Anterior cingulate cortex (tissue), 58 donors: ENCODE data around the gene DOCK4.
"Not testable (repeated sequence)": the region's sequence is repeated elsewhere in the genome, so short reads cannot be mapped to it uniquely, and the experiment has no call there.

Source experiments
- DNase-seq, 58 donors: peaks; one replicate each; lab custom pipeline; 2025; lab: John Stamatoyannopoulos, UW

Gene DOCK4

DNA sequence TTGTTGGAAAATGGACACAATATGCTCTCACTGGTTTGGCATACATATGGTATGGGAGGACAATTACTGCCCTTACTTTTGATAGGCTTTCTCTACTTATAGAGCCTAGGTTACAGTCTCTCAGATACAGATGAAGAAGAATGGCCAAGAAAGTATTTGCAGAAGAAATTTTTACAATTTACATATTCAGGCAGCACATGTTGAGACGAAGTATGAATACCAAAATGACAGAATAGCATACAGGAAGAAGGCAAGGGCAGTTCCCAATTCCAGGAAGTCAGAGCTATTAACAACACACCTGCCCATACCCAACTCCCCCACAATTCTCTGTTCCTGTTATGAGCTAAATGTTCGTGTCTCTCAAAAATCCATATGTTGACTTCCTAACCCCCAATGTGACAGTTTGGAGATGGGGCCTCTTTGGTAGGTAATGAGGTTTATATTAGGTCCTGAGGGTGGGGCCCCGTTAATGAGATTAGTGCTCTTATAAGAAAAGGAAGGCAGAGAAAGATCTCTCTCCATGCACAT is 67.8 kb downstream of the DOCK4 start:
- no peak for DNase-seq

DNA sequence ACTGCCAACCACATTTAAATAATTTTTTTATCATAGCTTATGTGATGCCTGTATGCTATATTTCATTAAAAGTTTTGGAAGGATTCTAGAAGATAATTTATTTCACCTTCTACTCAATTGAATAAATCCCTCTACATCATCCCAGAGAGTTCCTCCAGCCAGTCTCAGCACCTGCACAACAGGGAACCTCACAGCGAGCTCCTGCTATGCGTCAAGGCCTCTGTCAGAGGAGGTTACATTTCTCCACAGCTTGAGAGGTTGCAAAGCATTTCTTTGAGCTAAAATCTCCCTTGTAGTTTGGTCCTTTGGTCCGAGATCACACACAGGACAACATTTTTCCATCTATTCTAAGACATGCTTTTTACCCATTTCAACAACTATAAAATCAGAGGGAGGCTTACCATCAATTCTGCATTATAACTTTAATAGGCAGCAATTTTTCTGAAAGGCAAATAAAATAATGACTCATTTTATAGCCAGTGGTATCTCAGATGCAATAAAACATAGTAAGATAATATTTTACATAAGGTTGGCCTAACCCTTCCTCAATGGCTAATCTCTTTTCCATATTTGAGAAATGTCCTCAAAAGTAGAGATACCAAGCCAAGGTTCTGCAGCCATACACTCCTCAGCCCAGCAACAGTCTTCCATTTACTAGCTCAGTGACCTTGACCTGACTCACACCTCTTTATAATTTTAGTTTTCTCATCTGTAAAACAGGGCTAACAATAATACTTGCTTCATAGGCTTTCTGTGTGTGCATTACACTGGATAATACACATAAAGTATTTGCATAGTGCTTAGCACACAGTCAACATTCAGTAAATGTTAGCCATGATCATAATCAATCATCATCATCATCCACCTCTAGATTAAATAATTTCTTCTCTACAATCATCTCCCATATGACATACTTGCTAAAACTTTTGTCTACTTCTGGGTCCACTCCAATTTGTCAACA is 68.8 kb downstream of the DOCK4 start:
- DNase-seq: no peak

DNA sequence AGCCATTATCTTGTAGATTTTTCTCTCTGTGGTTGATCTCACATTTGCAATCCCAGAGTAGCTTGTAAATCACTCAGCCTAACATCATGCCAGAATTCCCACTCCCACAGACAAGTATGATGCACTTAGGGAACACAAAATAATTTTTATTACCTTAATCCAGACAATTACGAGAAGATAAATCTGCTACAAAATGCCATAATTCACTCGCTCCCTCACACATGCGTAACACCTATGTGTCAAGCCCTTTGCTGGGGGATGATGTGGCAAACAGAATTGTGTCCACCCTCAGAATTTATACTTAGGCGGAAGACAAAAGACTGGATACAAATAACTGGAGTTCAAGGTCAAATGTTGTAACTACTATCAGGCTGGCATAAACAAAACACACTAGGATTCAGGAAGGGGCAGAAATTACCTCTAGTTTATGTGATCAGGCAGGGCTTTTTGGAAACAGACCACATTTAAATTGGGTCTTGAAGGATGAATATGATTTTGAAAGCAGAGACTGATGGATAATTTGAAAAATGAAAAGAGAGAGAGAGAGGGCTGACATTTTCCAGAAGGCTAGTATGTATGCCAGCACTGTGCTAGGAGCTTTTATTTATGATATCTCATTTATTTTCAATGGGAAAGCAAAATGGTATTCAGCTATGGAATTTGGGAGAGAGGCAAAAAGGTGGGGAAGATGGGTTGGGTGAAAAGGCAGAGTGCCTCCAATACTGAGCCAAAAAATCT is 69.8 kb downstream of the DOCK4 start:
- no peak for DNase-seq

DNA sequence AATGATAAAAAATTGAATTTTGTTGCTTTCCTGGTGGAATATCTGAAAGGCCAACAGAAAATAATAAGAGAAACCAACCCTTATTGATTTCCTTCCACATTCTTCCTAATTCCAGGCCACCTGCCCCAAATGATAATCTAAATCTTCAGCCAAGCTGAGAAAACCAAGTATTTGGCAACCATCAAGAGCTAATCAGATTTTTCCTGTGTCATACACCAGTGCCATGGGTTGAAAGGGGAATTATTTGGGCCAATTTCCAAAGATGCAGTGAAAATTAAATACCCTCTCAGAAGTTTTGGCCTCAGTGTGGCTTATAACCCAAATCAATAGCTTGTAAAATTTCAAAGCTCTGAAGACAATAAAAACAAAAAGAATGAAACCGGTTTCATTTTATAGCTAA is 70.4 kb downstream of the DOCK4 start:
- no peak for DNase-seq

DNA sequence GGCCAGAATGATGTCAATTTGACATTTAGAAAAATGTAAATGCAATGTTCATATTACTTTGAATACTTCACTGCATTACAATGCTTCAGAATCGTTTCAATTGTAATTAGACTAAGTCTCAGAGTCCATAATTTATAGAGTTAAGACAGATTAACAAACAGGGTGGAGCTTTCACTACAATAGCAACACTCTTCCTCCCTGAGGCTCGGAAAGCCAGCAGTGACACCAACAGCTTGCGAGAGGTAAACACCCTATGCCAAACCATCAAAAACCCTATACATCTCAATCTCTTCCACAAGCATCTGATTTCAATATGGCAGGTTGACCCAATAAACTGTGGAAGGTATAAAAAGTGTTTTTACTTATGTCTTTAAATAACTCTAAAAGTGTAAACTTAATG is 72.2 kb downstream of the DOCK4 start:
- peak in 1 of 58 donors; percentile 28 for DNase-seq

DNA sequence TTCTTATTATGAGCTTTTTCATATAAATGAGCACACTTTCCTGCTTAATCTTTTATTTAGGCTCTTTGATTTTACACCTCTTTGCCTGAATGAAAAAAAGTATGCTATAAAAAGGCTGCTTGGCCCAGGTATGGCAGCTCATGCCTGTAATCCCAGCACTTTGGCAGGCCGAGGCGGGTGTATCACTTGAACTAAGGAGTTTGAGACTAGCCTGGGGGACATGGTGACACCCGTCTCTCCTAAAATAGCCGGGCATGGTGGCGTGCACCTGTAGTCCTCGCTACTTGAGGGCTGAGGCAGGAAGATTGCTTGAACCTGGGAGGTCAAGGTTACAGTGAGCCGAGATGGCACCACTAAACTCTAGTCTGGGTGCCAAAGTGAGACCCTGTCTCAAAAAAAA is 72.9 kb downstream of the DOCK4 start:
- no peak for DNase-seq

DNA sequence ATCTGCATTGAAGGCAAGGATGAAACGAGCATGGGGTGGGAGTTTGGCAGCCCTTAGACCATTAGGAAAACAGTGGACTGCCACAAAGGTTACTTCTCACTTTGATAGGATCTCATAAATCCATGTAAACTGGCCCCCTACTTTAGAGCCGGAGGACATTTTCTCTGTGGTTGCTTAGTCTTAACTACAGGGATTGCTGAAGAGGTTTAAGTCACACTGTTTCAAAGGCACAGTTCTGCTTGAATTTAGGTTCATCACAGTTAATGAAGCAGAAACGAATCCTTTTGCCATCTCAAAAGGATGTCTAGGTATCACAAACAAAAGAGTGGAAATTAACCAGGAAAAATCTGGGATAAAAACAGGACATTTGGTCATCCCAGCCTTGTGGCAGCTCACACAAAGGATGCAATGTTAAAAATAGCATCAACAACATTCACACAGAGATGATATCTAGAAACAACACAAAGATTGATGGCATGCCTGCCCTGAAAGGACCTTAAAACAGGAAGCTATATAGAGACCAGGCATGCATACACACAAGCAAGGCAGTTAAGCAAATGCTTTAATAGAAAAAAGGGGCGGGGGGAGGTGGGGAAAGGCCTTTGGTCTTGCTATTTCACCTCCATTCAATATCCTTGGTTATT is 74.0 kb downstream of the DOCK4 start:
- DNase-seq: no peak

DNA sequence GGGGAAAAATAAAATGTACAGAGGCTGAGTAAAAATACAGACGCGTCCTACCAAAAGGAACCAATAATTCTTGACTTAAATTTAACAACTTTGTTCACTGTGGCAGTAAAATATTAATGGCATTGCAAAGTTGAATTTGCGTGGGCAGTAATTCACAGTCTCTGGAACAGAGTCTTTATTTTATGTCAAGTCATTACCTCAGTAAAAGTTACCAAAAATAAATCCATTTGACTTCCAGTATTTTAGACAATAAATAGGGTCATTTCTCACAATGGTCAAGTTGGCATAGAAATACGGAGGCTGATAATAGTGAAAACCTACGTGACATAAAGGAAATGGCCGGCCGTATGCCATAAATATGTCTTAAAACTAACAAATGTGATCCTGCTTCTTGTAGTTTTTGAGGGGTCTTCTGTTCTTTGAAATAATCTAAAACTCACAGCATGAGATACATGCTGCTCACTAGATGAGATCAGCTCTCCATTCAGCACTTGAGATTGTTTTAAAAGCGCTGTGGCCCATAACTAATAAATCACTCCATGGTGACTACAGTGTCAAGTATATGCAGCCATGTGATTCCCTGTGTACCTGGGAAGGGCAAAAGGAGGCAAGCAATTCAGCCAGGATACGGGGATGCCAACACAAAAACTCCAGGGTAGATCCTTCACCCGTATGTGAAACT is 75.3 kb downstream of the DOCK4 start:
- DNase-seq: no peak

DNA sequence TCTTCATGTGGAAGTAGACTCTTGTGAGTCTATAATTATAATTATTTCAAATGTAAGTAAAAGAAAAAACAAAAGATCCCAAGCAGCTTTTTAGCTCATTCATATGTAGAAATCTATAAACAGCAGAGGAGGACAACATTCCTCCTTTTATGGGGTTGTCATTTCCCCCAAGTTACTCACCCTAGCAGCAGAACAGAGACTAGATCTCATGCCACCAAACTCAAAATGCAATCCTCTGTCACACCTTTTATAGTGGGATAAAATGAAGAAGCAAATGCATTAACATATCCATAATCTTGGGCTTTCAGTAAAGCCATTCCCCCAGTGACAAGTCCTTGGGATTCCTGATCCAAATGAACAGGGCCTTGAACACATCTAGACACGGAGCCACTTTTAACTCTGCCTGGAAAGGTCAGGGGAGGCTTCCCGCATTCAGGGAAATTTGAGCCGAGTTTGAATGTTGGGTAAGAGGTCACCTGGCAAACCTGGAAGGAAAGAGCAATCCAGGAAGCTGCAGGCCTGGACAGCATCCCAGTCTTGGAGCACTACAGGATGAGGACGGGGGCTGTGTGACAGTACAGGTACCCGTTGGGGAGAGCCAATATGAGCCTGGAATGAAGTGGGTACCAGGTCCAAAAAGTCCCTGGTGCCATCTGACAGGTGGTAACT is 76.4 kb downstream of the DOCK4 start:
- DNase-seq: no peak

DNA sequence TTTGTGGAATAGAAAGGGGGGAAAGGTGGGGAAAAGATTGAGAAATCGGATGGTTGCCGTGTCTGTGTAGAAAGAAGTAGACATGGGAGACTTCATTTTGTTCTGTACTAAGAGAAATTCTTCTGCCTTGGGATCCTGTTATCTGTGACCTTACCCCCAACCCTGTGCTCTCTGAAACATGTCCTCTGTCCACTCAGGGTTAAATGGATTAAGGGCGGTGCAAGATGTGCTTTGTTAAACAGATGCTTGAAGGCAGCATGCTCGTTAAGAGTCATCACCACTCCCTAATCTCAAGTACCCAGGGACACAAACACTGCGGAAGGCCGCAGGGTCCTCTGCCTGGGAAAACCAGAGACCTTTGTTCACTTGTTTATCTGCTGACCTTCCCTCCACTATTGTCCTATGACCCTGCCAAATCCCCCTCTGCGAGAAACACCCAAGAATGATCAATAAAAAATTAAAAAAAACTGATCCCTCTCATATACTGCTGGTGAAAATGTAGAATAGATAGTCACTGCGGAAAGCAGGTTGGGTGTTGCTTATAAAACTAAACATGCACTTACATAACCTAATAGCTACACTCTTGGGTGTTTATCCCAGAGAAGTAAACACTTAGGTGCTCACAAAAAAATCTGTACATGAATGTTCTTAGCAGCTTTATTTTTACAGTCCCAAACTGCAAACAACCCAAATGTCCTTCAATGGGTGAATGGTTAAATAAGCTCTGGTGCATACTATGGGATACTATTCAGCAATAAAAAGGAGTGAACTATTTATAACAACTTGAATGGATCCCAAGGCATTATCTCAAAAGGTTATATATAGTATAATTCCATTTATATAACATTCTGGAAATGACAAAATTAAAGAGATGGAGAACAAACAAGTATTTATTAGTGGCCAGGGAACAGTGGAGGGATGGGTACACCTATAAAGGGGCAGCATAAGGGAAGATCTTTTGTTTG is 77.5 kb downstream of the DOCK4 start:
- not testable (repeated sequence) for DNase-seq

DNA sequence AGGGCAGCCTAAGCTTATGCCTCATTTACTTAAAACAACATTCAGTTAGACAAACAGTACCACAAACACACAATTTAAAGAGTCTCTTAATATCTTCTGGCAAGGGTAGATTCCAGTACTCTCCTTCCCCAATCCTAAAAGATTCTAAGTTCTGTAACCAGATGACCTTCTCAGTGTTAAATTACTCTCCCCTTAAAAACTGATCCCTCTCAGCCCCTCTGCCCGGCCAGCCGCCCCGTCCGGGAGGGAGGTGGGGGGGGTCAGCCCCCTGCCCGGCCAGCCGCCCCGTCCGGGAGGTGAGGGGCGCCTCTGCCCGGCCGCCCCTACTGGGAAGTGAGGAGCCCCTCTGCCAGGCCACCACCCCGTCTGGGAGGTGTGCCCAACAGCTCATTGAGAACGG is 78.2 kb downstream of the DOCK4 start:
- not testable (repeated sequence) for DNase-seq

DNA sequence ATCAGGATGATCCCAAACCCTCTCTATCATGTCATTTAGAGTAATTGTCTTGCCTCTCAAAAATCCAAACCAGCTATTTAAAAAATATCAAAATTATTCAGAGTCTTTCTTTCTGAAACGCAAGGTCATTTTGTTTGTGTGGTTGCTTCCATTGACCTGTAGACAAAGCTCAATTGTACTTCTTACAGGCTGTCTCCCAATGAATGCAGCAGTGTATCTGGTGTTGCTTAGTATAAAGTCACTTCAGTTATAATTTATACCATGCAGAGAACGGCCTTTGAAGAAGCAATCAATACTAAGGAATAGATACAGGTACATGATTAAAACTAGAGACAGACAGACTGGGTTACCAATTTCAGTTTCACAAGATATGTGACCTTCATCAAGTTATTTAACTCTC is 80.9 kb downstream of the DOCK4 start:
- peak in 1 of 58 donors; percentile 40 for DNase-seq

DNA sequence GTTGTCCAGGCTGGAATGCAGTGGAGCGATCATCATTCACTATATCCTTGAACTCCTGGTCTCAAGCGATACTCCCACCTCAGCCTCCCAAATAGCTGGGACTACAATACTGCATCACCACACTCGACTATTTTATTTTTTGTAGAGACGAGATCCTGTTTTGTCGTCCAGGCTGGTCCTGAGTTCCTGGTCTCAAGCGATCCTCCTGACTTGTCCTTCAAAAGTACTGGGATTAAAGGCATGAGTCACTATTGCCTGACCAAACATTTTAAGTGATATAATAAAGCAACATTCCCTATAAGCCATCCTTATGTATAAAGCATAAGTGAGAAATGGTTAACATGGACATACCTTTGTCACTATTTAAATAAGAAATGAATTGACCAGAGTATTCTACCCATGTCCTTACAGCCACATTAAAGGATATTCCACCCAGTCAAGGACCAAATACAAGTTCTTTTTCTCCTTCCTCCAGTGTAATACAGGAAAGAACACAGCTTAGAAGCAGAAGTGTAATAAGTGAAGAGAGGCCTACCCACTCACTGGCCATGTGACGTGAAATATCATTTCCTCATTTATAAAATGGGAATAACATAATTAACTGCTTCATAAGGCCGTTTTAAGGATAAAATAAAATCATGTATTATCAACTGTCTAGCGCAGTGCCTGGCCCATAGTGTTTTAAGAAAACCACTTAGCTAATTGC is 82.0 kb downstream of the DOCK4 start:
- no peak for DNase-seq

DNA sequence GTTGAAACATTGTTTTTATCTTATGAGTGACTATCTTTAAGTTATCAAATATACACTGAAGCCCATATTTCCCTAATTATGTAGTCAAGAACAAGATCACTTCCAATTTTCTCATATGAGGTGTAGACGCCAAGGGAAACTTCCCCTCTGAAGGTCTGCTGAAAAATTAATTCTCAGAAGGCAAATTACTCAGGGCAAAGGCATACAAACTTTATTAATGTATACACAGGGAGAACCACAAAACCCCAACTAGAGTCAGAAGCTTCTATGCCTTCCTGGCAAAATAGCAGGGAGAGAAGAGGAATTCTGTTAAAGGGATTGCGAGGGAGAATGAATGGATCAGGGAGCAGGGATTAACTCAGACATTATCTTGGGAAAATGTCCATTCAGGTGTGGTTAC is 83.4 kb downstream of the DOCK4 start:
- no peak for DNase-seq

DNA sequence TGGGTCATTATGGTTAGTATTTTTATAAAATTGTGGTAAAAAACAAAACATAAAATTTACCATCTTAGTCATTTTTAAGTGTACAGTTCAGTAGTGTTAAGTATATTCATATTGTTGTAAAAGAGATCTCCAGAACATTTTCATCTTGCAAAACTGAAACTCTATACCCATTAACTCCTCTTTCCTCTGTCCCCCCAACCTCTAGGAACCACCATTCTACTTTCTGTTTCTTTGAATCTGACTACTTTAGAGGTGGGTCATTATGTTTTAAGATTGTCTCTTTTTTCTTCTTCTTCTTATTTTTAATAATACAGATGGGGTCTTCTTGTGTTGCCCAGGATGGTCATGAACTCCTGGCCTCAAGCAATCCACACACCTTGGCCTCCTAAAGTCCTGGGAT is 84.1 kb downstream of the DOCK4 start:
- DNase-seq: no peak

DNA sequence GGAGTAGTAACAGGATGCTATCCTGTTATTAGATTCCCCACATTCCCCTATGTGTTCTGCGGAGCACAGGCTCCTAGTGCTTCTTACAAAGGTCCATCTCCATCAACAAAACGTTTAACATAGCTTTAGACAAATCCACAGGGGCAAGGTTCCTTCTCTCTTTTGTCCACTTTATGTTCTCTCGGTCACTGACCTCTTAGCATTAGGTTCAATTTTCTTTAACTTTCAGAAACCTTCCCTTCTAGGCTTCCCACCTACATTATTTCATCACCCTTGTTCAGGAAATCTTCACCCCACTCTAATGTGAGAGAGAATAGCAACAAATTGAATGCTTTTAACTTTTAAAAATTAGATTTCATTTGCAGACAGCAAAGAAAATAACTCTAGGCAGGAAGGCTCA is 84.9 kb downstream of the DOCK4 start:
- DNase-seq: no peak

DNA sequence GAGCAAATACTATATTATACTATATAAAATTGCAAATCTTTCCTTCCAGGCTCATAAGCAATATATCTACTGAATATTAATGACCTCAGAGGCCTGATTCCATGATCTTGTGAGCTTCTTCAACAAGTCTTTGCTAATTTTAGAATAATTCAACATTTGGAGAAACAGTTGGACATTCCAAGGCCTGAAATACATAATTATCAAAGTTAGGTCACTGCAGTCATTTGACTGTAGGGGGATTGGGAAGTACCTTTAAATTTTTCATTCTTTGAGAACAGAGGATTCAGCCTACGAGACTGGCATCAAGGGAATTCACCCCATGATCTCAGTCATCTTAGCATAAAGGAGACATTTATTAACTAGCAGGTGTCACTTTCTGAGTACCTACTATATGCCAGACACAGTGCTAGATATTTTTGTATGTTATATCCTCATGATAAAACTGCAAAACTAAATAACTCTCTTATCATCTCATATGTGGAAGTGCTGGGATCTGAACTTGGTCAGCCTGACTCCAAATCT is 85.4 kb downstream of the DOCK4 start:
- DNase-seq: no peak
